Thyroid gland (tissue), 4 donors: Measurements from ENCODE around the gene SPG21.

Experiments
- POLR2A ChIP-seq, 2 donors: fragments of 450-650 bp; IDR thresholded peaks; one replicate each; pipeline ENCODE4 v1.6.1; 2017; ENCODE audit warnings: antibody characterized with exemption in 2 of 2, mild to moderate bottlenecking in 2 of 2, moderate library complexity in 1 of 2
- TF ChIP-seq, protein P1 (sequence below), 6 experiments: fragments of 200-600 bp in 3 of 6; fragments of 450-650 bp in 3 of 6; sonication (generic) in 3 of 6; IDR thresholded peaks; one replicate each; pipeline ENCODE4 v1.5.1; 2016 to 2019; ENCODE audit warnings: antibody characterized with exemption in 6 of 6, mild to moderate bottlenecking in 2 of 6, inconsistent platforms in 1 of 6, moderate library complexity in 1 of 6

- TF ChIP-seq, protein P1, sequence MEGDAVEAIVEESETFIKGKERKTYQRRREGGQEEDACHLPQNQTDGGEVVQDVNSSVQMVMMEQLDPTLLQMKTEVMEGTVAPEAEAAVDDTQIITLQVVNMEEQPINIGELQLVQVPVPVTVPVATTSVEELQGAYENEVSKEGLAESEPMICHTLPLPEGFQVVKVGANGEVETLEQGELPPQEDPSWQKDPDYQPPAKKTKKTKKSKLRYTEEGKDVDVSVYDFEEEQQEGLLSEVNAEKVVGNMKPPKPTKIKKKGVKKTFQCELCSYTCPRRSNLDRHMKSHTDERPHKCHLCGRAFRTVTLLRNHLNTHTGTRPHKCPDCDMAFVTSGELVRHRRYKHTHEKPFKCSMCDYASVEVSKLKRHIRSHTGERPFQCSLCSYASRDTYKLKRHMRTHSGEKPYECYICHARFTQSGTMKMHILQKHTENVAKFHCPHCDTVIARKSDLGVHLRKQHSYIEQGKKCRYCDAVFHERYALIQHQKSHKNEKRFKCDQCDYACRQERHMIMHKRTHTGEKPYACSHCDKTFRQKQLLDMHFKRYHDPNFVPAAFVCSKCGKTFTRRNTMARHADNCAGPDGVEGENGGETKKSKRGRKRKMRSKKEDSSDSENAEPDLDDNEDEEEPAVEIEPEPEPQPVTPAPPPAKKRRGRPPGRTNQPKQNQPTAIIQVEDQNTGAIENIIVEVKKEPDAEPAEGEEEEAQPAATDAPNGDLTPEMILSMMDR (IDR thresholded peaks at IDR 0.05), result peak; percentile 35 to 71 (median 69)
- no peak for TF ChIP-seq POLR2A (IDR thresholded peaks at IDR 0.05)
Measured at GRCh38 chr15:65032801-65033537, 43.3 kb upstream of the SPG21 start.
